ENCODE measurements around the gene KSR1.

The KSR1 gene

GRCh38 chr17:27539152-27539551 is 82.9 kb downstream of the KSR1 start:
- no peak for DNase-seq

GRCh38 chr17:27539794-27540317 is 83.6 kb downstream of the KSR1 start:
- no peak for DNase-seq

- peak; percentile 80 for DNase-seq
Measured at GRCh38 chr17:27540318-27541101, 84.3 kb downstream of the KSR1 start.

- DNase-seq: no peak
Measured at GRCh38 chr17:27541301-27542023, 85.2 kb downstream of the KSR1 start.

- no peak for DNase-seq
Measured at GRCh38 chr17:27542841-27543463, 86.7 kb downstream of the KSR1 start.

GRCh38 chr17:27543464-27543856 is 87.2 kb downstream of the KSR1 start:
- no peak for DNase-seq

GRCh38 chr17:27543958-27544349 is 87.7 kb downstream of the KSR1 start:
- DNase-seq: no peak

GRCh38 chr17:27544350-27545131 is 88.3 kb downstream of the KSR1 start:
- DNase-seq: no peak

- DNase-seq: no peak
Measured at GRCh38 chr17:27545562-27546229, 89.4 kb downstream of the KSR1 start.

- no peak for DNase-seq
Measured at GRCh38 chr17:27546624-27547300, 90.5 kb downstream of the KSR1 start.

GRCh38 chr17:27547301-27547683 is 91.0 kb downstream of the KSR1 start:
- DNase-seq: no peak

GRCh38 chr17:27548369-27548768 is 92.1 kb downstream of the KSR1 start:
- no peak for DNase-seq

- no peak for DNase-seq
Measured at GRCh38 chr17:27549251-27549893, 93.1 kb downstream of the KSR1 start.

- no peak for DNase-seq
Measured at GRCh38 chr17:27550291-27550930, 94.2 kb downstream of the KSR1 start.

GRCh38 chr17:27550974-27551505 is 94.8 kb downstream of the KSR1 start:
- no peak for DNase-seq

GRCh38 chr17:27551701-27552248 is 95.5 kb downstream of the KSR1 start:
- DNase-seq: no peak

- DNase-seq: no peak
Measured at GRCh38 chr17:27552276-27552732, 96.1 kb downstream of the KSR1 start.

GRCh38 chr17:27553019-27553511 is 96.8 kb downstream of the KSR1 start:
- DNase-seq: peak in 1 of 2 donors; percentile 19

GRCh38 chr17:27554152-27554551 is 97.9 kb downstream of the KSR1 start:
- no peak for DNase-seq
